Naive thymus-derived CD4-positive, alpha-beta T cell (primary cell): ENCODE measurements around the gene GABRG3. TPM values are rescaled to one million over a fixed set of nuclear protein-coding genes. Genes with fewer than 3 reads are reported as not detected.

Experiments used
- ATAC-seq: fragments of 150-1000 bp; cut with Tn5 transposase; 2 replicates; pipeline ENCODE4 v1.10.0; 2021; ENCODE audit warnings: mild to moderate bottlenecking, moderate library complexity
- CTCF ChIA-PET: fragments of 350-600 bp; sonication (Branson Sonifier 250); formaldehyde crosslinking; loops from one replicate; lab custom pipeline; 2021; ENCODE audit warnings: antibody characterized with exemption; lab: Charles Lee
- POLR2A ChIA-PET: fragments of 350-600 bp; sonication (Branson Sonifier 250); formaldehyde crosslinking; loops from one replicate; lab custom pipeline; 2021; ENCODE audit warnings: antibody characterized with exemption, inconsistent platforms; lab: Charles Lee
- DNase-seq, 9 donors: peaks; one replicate each; pipeline versions ENCODE4 v3.0.0 to v3.0.0-alpha.2; 2020 to 2022; ENCODE audit warnings: mixed read lengths in 1 of 9
- H3K27ac ChIP-seq: one replicate; pipeline ENCODE4 v1.7.0; 2013; ENCODE audit warnings: mild to moderate bottlenecking, low read depth, low read length, moderate library complexity
- H3K27me3 ChIP-seq, 2 donors: one replicate each; pipeline ENCODE4 v1.7.0; 2013; ENCODE audit warnings: low read length in 2 of 2, mild to moderate bottlenecking in 2 of 2, moderate library complexity in 2 of 2; ENCODE audit not compliant: control insufficient read depth in 2 of 2, insufficient read depth in 2 of 2
- H3K36me3 ChIP-seq, 3 experiments: 1 replicate in 2 of 3; 2 replicates in 1 of 3; pipeline ENCODE4 v1.7.0; 2013; ENCODE audit warnings: low read length in 3 of 3, mild to moderate bottlenecking in 3 of 3, moderate library complexity in 1 of 3; ENCODE audit not compliant: insufficient read depth in 3 of 3, control insufficient read depth in 2 of 3
- H3K4me1 ChIP-seq, 2 donors: one replicate each; pipeline ENCODE4 v1.7.0; 2013; ENCODE audit warnings: low read length in 2 of 2, mild to moderate bottlenecking in 2 of 2, moderate library complexity in 1 of 2; ENCODE audit not compliant: control insufficient read depth in 2 of 2, insufficient read depth in 2 of 2
- H3K4me3 ChIP-seq: 2 replicates; pipeline ENCODE4 v1.7.0; 2013; ENCODE audit warnings: mild to moderate bottlenecking, low read length
- H3K9me3 ChIP-seq, 3 experiments: 1 replicate in 2 of 3; 2 replicates in 1 of 3; pipeline ENCODE4 v1.7.0; 2013; ENCODE audit warnings: low read length in 3 of 3; ENCODE audit not compliant: control insufficient read depth in 2 of 3
- H3K27ac Mint-ChIP-seq, 9 donors: one replicate each; pipeline ENCODE4 v1.8.0; 2020 to 2022; ENCODE audit warnings: mixed read lengths in 9 of 9, mild to moderate bottlenecking in 8 of 9, moderate library complexity in 5 of 9, inconsistent platforms in 2 of 9
- H3K27me3 Mint-ChIP-seq, 5 donors: one replicate each; pipeline ENCODE4 v1.8.0; 2021 to 2022; ENCODE audit warnings: mixed read lengths in 5 of 5, mild to moderate bottlenecking in 1 of 5
- H3K36me3 Mint-ChIP-seq, 5 donors: one replicate each; pipeline ENCODE4 v1.8.0; 2020 to 2022; ENCODE audit warnings: mixed read lengths in 5 of 5, mild to moderate bottlenecking in 3 of 5, inconsistent platforms in 1 of 5
- H3K4me1 Mint-ChIP-seq, 7 donors: one replicate each; pipeline ENCODE4 v1.8.0; 2020 to 2022; ENCODE audit warnings: mixed read lengths in 7 of 7, mild to moderate bottlenecking in 3 of 7, inconsistent platforms in 1 of 7
- H3K4me3 Mint-ChIP-seq, 10 donors: one replicate each; pipeline ENCODE4 v1.8.0; 2020 to 2022; ENCODE audit warnings: mild to moderate bottlenecking in 10 of 10, mixed read lengths in 10 of 10, moderate library complexity in 6 of 10, inconsistent platforms in 2 of 10
- H3K9me3 Mint-ChIP-seq, 11 donors: one replicate each; pipeline ENCODE4 v1.8.0; 2020 to 2022; ENCODE audit warnings: mixed read lengths in 11 of 11, mild to moderate bottlenecking in 4 of 11, inconsistent platforms in 1 of 11, moderate library complexity in 1 of 11
- intact Hi-C, 2 donors: fragments of 100-400 bp; cut with micrococcal nuclease; formaldehyde crosslinking; loops; one replicate each; pipeline ENCODE4 v1.15.1; 2023
- polyA plus RNA-seq, 2 donors: library from polyadenylated mRNA; unstranded; fragments of 300-500 nt; fragmentation: Illumina TruSeq; gene quantifications; one replicate each; pipeline ENCODE4 v1.2.3, GENCODE V29; 2021
- total RNA-seq, 6 experiments: library from RNA in 5 of 6; stranded (reverse) in 5 of 6; gene quantifications; 1 replicate in 5 of 6; 2 replicates in 1 of 6; pipeline ENCODE4 v1.2.3 and lab custom pipeline; 2021 to 2026

Gene GABRG3
- total and polyA plus RNA-seq, 7 experiments from 2014 or later = not detected

GRCh38 chr15:27134481-27134880, 163.5 kb downstream of the GABRG3 start:
- Histone ChIP-seq H3K4me3 (no peak overlapping the region), H3K36me3 (no peaks in the 10 kb centered on the region), H3K27ac (no peak overlapping the region), H3K9me3 (no peaks in the 10 kb centered on the region), H3K4me1 (no peaks in the 10 kb centered on the region), H3K27me3 (no peaks in the 10 kb centered on the region)
- CTCF ChIA-PET = no interaction called here
- H3K4me3 Mint-ChIP-seq = no peak overlapping the region
- POLR2A ChIA-PET = no interaction called here
- DNase-seq (no peak), ATAC-seq (no peak)
- peaks cover 0 to 6% (median 0%) of the 10 kb centered on the region in 5 donors for H3K27me3 Mint-ChIP-seq
- no peak overlapping the region for H3K27ac Mint-ChIP-seq
- H3K4me1 Mint-ChIP-seq = no peaks in the 10 kb centered on the region
- H3K9me3 Mint-ChIP-seq = peaks cover 5 to 38% (median 9%) of the 10 kb centered on the region in 11 donors
- peaks cover 0 to 4% (median 0%) of the 10 kb centered on the region in 5 donors for H3K36me3 Mint-ChIP-seq
- intact Hi-C loops = no loop called here

GRCh38 chr15:27135151-27135550, 164.2 kb downstream of the GABRG3 start:
- Mint-ChIP-seq H3K4me1 (no peaks in the 10 kb centered on the region), H3K27ac (no peak overlapping the region), H3K27me3 (peaks cover 0 to 6% (median 0%) of the 10 kb centered on the region in 5 donors), H3K36me3 (peaks cover 0 to 4% (median 0%) of the 10 kb centered on the region in 5 donors), H3K4me3 (no peak overlapping the region), H3K9me3 (peaks cover 5 to 34% (median 9%) of the 10 kb centered on the region in 11 donors)
- CTCF ChIA-PET = no interaction called here
- DNase-seq (no peak), ATAC-seq (no peak)
- H3K4me3 ChIP-seq = no peak overlapping the region
- no peaks in the 10 kb centered on the region for H3K9me3 ChIP-seq
- no peaks in the 10 kb centered on the region for H3K4me1 ChIP-seq
- POLR2A ChIA-PET = no interaction called here
- H3K27me3 ChIP-seq = no peaks in the 10 kb centered on the region
- H3K27ac ChIP-seq = no peak overlapping the region
- no peaks in the 10 kb centered on the region for H3K36me3 ChIP-seq
- intact Hi-C loops = no loop called here

DNA sequence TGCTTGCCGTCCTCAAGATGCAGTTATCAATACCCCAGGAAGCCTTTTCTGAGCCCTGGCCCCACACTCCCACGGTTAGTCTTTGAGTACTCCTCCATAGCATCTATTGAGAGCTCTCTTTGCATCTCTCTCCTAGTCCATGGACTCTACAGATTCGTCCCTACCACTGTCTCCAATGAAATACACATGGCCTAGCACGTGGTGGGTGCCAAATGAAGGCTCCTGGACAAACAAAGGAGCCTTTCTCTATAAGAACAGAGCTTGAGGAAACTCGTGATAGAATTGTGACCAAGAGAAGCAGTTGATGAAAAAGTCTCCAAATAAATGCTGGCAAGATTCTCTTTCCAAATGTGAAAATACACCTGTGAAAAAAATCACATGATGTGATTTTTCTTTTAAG, 166.1 kb downstream of the GABRG3 start:
- H3K9me3 Mint-ChIP-seq = peaks cover 6 to 34% (median 9%) of the 10 kb centered on the region in 11 donors
- POLR2A ChIA-PET = no interaction called here
- H3K4me3 ChIP-seq = no peak overlapping the region
- H3K27ac ChIP-seq = no peak overlapping the region
- H3K27ac Mint-ChIP-seq = no peak overlapping the region
- DNase-seq (no peak), ATAC-seq (no peak)
- H3K36me3 Mint-ChIP-seq = peaks cover 0 to 4% (median 2%) of the 10 kb centered on the region in 5 donors
- no peaks in the 10 kb centered on the region for H3K27me3 ChIP-seq
- H3K36me3 ChIP-seq = no peaks in the 10 kb centered on the region
- peaks cover 0 to 6% (median 2%) of the 10 kb centered on the region in 5 donors for H3K27me3 Mint-ChIP-seq
- no peaks in the 10 kb centered on the region for H3K9me3 ChIP-seq
- H3K4me1 ChIP-seq = no peaks in the 10 kb centered on the region
- no peak overlapping the region for H3K4me3 Mint-ChIP-seq
- intact Hi-C loops = no loop called here
- CTCF ChIA-PET = no interaction called here
- no peaks in the 10 kb centered on the region for H3K4me1 Mint-ChIP-seq

DNA sequence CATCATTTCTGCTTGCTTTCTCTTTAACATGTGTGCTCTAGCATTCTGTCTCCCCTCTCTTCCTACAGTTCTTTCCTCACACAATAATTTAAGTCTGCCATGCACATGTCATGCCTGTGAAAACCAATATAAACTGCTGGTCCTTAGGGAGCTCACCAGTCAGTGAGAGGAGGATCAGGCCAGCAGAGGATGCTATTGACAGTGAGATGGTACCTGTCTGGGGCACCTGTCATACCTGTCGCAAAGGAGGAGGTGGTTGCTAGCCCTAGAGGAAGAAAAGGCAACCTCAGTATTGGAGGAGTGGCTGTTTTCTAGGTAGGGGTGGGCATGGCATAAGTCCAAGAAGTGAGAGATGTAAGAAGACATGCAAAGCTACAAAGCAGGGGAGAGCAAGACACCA, 194.6 kb downstream of the GABRG3 start:
- no peak overlapping the region for H3K4me3 Mint-ChIP-seq
- CTCF ChIA-PET = no interaction called here
- H3K27ac ChIP-seq = no peak overlapping the region
- ATAC-seq = no peak
- H3K36me3 Mint-ChIP-seq = no peaks in the 10 kb centered on the region
- H3K36me3 ChIP-seq = no peaks in the 10 kb centered on the region
- H3K4me1 ChIP-seq = no peaks in the 10 kb centered on the region
- no peak for DNase-seq
- intact Hi-C loops = no loop called here
- peaks cover 0 to 21% (median 12%) of the 10 kb centered on the region in 11 donors for H3K9me3 Mint-ChIP-seq
- H3K9me3 ChIP-seq = no peaks in the 10 kb centered on the region
- no peaks in the 10 kb centered on the region for H3K27me3 ChIP-seq
- H3K27me3 Mint-ChIP-seq = peaks cover 0 to 4% (median 0%) of the 10 kb centered on the region in 5 donors
- H3K4me1 Mint-ChIP-seq = no peaks in the 10 kb centered on the region
- POLR2A ChIA-PET = no interaction called here
- H3K4me3 ChIP-seq = no peak overlapping the region
- H3K27ac Mint-ChIP-seq = no peak overlapping the region

GRCh38 chr15:27166917-27167316, 195.9 kb downstream of the GABRG3 start:
- no peak overlapping the region for H3K27ac ChIP-seq
- no peak overlapping the region for H3K4me3 ChIP-seq
- Mint-ChIP-seq H3K27me3 (peaks cover 0 to 4% (median 0%) of the 10 kb centered on the region in 5 donors), H3K36me3 (no peaks in the 10 kb centered on the region), H3K4me3 (no peak overlapping the region), H3K4me1 (no peaks in the 10 kb centered on the region), H3K27ac (no peak overlapping the region), H3K9me3 (peaks cover 0 to 20% (median 11%) of the 10 kb centered on the region in 11 donors)
- ChIA-PET POLR2A (no interaction called here), CTCF (no interaction called here)
- intact Hi-C loops = no loop called here
- no peaks in the 10 kb centered on the region for H3K36me3 ChIP-seq
- no peaks in the 10 kb centered on the region for H3K9me3 ChIP-seq
- no peak for DNase-seq
- no peaks in the 10 kb centered on the region for H3K4me1 ChIP-seq
- H3K27me3 ChIP-seq = no peaks in the 10 kb centered on the region
- no peak for ATAC-seq

- Histone ChIP-seq H3K4me1 (no peaks in the 10 kb centered on the region), H3K9me3 (no peaks in the 10 kb centered on the region), H3K36me3 (no peaks in the 10 kb centered on the region), H3K27me3 (no peaks in the 10 kb centered on the region), H3K27ac (no peak overlapping the region), H3K4me3 (no peak overlapping the region)
- DNase-seq = no peak
- ChIA-PET POLR2A (no interaction called here), CTCF (no interaction called here)
- H3K4me3 Mint-ChIP-seq = no peak overlapping the region
- H3K27me3 Mint-ChIP-seq = peaks cover 0 to 4% (median 0%) of the 10 kb centered on the region in 5 donors
- intact Hi-C loops = no loop called here
- no peak overlapping the region for H3K27ac Mint-ChIP-seq
- no peaks in the 10 kb centered on the region for H3K36me3 Mint-ChIP-seq
- H3K9me3 Mint-ChIP-seq = peaks cover 0 to 17% (median 9%) of the 10 kb centered on the region in 11 donors
- ATAC-seq = no peak
- H3K4me1 Mint-ChIP-seq = no peaks in the 10 kb centered on the region
These were observed 196.8 kb downstream of the GABRG3 start for GRCh38 chr15:27167738-27168137.

GRCh38 chr15:27170851-27171250, 199.9 kb downstream of the GABRG3 start:
- H3K36me3 ChIP-seq = no peaks in the 10 kb centered on the region
- CTCF ChIA-PET = no interaction called here
- no peaks in the 10 kb centered on the region for H3K4me1 ChIP-seq
- Mint-ChIP-seq H3K4me1 (no peaks in the 10 kb centered on the region), H3K36me3 (no peaks in the 10 kb centered on the region), H3K27me3 (peaks cover 0 to 4% (median 0%) of the 10 kb centered on the region in 5 donors), H3K27ac (no peak overlapping the region), H3K9me3 (peaks cover 0 to 14% (median 6%) of the 10 kb centered on the region in 11 donors), H3K4me3 (no peak overlapping the region)
- no peak for ATAC-seq
- H3K9me3 ChIP-seq = peaks cover 0 to 4% (median 0%) of the 10 kb centered on the region in 3 experiments
- H3K4me3 ChIP-seq = no peak overlapping the region
- H3K27ac ChIP-seq = no peak overlapping the region
- no peaks in the 10 kb centered on the region for H3K27me3 ChIP-seq
- POLR2A ChIA-PET = no interaction called here
- no peak for DNase-seq
- intact Hi-C loops = no loop called here
